Stimulated activated CD4-positive, alpha-beta T cell treated with anti-CD3 and anti-CD28 coated beads, Interleukin-4, amount 100 ng/mL, for 4 hours (primary cell): ENCODE results near the gene SORT1.
"Not testable (repeated sequence)": the region's sequence is repeated elsewhere in the genome, so short reads cannot be mapped to it uniquely, and the experiment has no call there.

ENCODE experiments used
- DNase-seq, 2 experiments: peaks; one replicate each; pipeline ENCODE4 v3.0.0-alpha.2; 2020

SORT1 gene

GRCh38 chr1:109335091-109335490, 62.6 kb downstream of the SORT1 start:
- no peak for DNase-seq

- DNase-seq = no peak
Observed at GRCh38 chr1:109331113-109331512, 66.6 kb downstream of the SORT1 start.

- DNase-seq = no peak
Observed at GRCh38 chr1:109327285-109327684, 70.4 kb downstream of the SORT1 start.

- DNase-seq = no peak
Observed at GRCh38 chr1:109322974-109323373, 74.7 kb downstream of the SORT1 start.

GRCh38 chr1:109319114-109319513, 78.6 kb downstream of the SORT1 start:
- no peak for DNase-seq

- no peak for DNase-seq
Observed at GRCh38 chr1:109316506-109316905, 81.2 kb downstream of the SORT1 start.

- no peak for DNase-seq
Observed at GRCh38 chr1:109315288-109315687, 82.4 kb downstream of the SORT1 start.

GRCh38 chr1:109314795-109315194, 82.9 kb downstream of the SORT1 start:
- DNase-seq = no peak

GRCh38 chr1:109312978-109313775, 84.5 kb downstream of the SORT1 start:
- DNase-seq = no peak

- DNase-seq = no peak
Observed at GRCh38 chr1:109312246-109312645, 85.5 kb downstream of the SORT1 start.

- DNase-seq = no peak
Observed at GRCh38 chr1:109309347-109309746, 88.4 kb downstream of the SORT1 start.

GRCh38 chr1:109307274-109308021, 90.3 kb downstream of the SORT1 start:
- no peak for DNase-seq

- DNase-seq = no peak
Observed at GRCh38 chr1:109306832-109307273, 90.9 kb downstream of the SORT1 start, which contains the start of gene MYBPHL. TSS of gene MYBPHL (minus strand) at chr1:109307011. CDS start at chr1:109306991, 20 bp downstream.

- not testable (repeated sequence) for DNase-seq
Observed at GRCh38 chr1:109305991-109306390, 91.7 kb downstream of the SORT1 start.

- DNase-seq = no peak
Observed at GRCh38 chr1:109304226-109304920, 93.3 kb downstream of the SORT1 start.

GRCh38 chr1:109301874-109302273, 95.8 kb downstream of the SORT1 start:
- no peak for DNase-seq

GRCh38 chr1:109300650-109301151, 97.0 kb downstream of the SORT1 start:
- DNase-seq = no peak

GRCh38 chr1:109299558-109300343, 98.0 kb downstream of the SORT1 start:
- DNase-seq = no peak

GRCh38 chr1:109298666-109299557, 98.8 kb downstream of the SORT1 start:
- DNase-seq = no peak

GRCh38 chr1:109296782-109297181, 100.9 kb downstream of the SORT1 start:
- DNase-seq = no peak

GRCh38 chr1:109295712-109296415, 101.9 kb downstream of the SORT1 start:
- no peak for DNase-seq
